BLaER1 treated with 17β-estradiol and CSF1 and Interleukin-3, amounts not matched to agents 10 nM and 100 nM (cell line): Measurements from ENCODE around the gene PRAC2.

Source experiments
- H3K27ac ChIP-seq, 11 experiments: shearing (Covaris generic); formaldehyde crosslinking; 2 replicates each; pipeline ENCODE4 v1.8.1; 2022
- H3K27me3 ChIP-seq, 11 experiments: shearing (Covaris generic); formaldehyde crosslinking; 2 replicates each; pipeline ENCODE4 v1.8.1; 2022
- H3K36me3 ChIP-seq, 11 experiments: shearing (Covaris generic); formaldehyde crosslinking; 2 replicates each; pipeline ENCODE4 v1.8.1; 2022
- H3K4me1 ChIP-seq, 10 experiments: shearing (Covaris generic); formaldehyde crosslinking; 2 replicates each; pipeline ENCODE4 v1.8.1; 2022
- H3K4me2 ChIP-seq, 11 experiments: shearing (Covaris generic); formaldehyde crosslinking; 2 replicates each; pipeline ENCODE4 v1.8.1; 2022
- H3K4me3 ChIP-seq, 10 experiments: shearing (Covaris generic); formaldehyde crosslinking; 2 replicates each; pipeline ENCODE4 v1.8.1; 2022
- H3K9ac ChIP-seq, 11 experiments: shearing (Covaris generic); formaldehyde crosslinking; 2 replicates each; pipeline ENCODE4 v1.8.1; 2022
- H3K9me3 ChIP-seq, 11 experiments: shearing (Covaris generic); formaldehyde crosslinking; replicated peaks in 1 of 11; 2 replicates each; pipeline ENCODE4 v1.8.1; 2022
- H4K20me1 ChIP-seq, 11 experiments: shearing (Covaris generic); formaldehyde crosslinking; 2 replicates each; pipeline ENCODE4 v1.8.1; 2022
- Cebpa-rat ChIP-seq, 11 experiments: shearing (Covaris generic); IDR thresholded peaks; 2 replicates each; pipeline ENCODE4 v1.8.1; 2022

Gene PRAC2

DNA sequence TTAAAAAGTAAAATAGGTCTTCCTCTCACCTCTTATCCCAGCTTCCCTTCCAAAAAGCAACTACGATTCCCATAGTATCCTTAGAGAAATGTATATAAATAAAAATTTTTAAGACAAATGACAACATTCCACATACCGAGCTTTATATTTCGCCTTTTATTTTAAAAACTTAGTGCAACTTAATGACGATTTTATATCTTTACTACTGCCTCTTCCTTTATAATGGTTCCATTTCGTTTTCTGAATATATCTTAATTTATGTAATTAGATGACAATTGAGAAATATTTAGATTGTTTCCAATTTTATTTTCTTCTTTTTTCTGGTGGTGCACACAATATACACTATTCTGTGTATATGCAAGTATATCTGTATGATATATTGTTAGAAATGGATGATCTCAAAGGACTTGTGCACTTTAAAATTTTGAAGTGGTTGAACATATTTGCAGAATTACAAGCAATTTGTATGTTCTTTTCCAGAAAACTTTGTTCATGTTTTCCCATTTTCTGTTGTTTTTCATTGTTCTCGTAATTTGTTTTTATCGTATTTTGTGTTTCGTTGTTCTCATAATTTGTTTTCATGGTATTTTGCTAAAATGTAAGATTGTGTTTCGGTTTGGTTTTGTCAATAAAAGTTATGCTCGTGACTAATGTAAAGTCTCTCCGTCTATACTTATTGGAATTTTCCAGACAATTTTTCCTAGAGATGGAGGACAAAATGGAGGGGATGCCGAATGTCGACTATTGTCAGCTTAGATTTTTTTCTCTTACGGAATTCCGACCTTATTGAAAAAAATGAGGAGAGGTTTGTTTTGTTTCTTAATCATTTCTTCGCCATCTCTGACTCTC is 26.0 kb downstream of the PRAC2 start:
- Histone ChIP-seq H3K27ac (no peak overlapping the region), H3K9me3 (no peaks in the 10 kb centered on the region; a peak in 1 of 22 replicates), H3K27me3 (peaks cover 100% of the 10 kb centered on the region in 11 experiments), H3K4me1 (peaks cover 0 to 25% (median 0%) of the 10 kb centered on the region in 10 experiments; a peak in 7 of 20 replicates), H3K4me3 (no peak overlapping the region), H4K20me1 (peaks cover 0 to 98% (median 81%) of the 10 kb centered on the region in 11 experiments; a peak in 19 of 22 replicates), H3K4me2 (no peak overlapping the region), H3K9ac (no peak overlapping the region), H3K36me3 (no peaks in the 10 kb centered on the region)
- TF ChIP-seq Cebpa-rat (IDR thresholded peaks at IDR 0.05) = no peak

- Histone ChIP-seq H3K9ac (no peak overlapping the region), H3K4me3 (no peak overlapping the region), H3K27me3 (peaks cover 100% of the 10 kb centered on the region in 11 experiments), H4K20me1 (peaks cover 0 to 99% (median 89%) of the 10 kb centered on the region in 11 experiments; a peak in 19 of 22 replicates), H3K9me3 (peaks cover 0 to 8% (median 0%) of the 10 kb centered on the region in 11 experiments; a peak in 6 of 22 replicates), H3K4me1 (peaks cover 0 to 34% (median 0%) of the 10 kb centered on the region in 10 experiments; a peak in 7 of 20 replicates), H3K4me2 (no peak overlapping the region), H3K36me3 (no peaks in the 10 kb centered on the region), H3K27ac (no peak overlapping the region)
- no peak for TF ChIP-seq Cebpa-rat (IDR thresholded peaks at IDR 0.05)
Observed at GRCh38 chr17:48749621-48750553, 26.9 kb downstream of the PRAC2 start.

- no peak overlapping the region for H3K9ac ChIP-seq
- H3K4me2 ChIP-seq = no peak overlapping the region
Observed at GRCh38 chr17:48751172-48751571, 28.2 kb downstream of the PRAC2 start.

DNA sequence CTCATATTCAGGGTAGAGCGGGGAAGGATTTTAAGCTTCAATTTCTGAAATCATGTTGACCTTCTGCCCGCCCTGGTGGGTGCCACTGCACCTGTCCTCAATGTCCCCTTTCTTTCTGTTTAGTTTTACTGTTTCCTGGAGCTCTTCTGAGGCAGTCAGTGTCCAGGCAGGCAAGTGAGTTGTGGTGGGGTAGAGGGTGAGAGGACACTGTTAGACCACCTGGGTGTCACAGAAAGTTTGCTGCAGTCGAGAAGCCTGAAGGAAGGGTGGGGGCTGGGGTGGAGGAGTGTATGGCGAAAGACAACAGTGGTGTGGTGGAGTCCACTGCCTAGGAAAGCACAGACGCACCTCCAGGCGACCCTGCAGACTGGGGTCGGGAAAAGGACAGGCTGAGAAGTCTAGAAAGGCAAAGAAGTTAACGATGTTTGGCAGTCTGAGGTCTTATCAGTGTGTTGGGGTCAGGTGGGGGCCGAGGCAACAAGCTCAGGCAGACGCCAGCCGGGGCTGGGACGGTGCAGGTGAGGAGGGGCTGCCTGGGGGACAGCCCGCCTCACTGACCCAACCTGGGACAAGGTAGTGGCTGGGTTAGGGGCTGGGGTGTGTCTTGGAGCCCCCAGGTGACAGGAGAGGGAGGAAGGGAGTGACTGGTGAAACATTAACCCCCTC is 28.9 kb downstream of the PRAC2 start:
- H3K27me3 ChIP-seq = peaks cover 100% of the 10 kb centered on the region in 11 experiments
- peaks cover 0 to 83% (median 76%) of the 10 kb centered on the region in 11 experiments; a peak in 19 of 22 replicates for H4K20me1 ChIP-seq
- H3K9ac ChIP-seq = no peak overlapping the region
- peaks cover 0 to 42% (median 1%) of the 10 kb centered on the region in 10 experiments; a peak in 9 of 20 replicates for H3K4me1 ChIP-seq
- no peak overlapping the region for H3K27ac ChIP-seq
- no peak for TF ChIP-seq Cebpa-rat (IDR thresholded peaks at IDR 0.05)
- H3K4me3 ChIP-seq = no peak overlapping the region
- peaks cover 0 to 8% (median 0%) of the 10 kb centered on the region in 11 experiments; a peak in 6 of 22 replicates for H3K9me3 ChIP-seq
- H3K4me2 ChIP-seq = no peak overlapping the region
- H3K36me3 ChIP-seq = no peaks in the 10 kb centered on the region

More at GRCh38 chr17:48751172-48751571, 28.2 kb downstream of the PRAC2 start:
- Histone ChIP-seq H3K4me3 (no peak overlapping the region), H3K9me3 (peaks cover 0 to 8% (median 0%) of the 10 kb centered on the region in 11 experiments; a peak in 6 of 22 replicates), H4K20me1 (peaks cover 0 to 90% (median 82%) of the 10 kb centered on the region in 11 experiments; a peak in 19 of 22 replicates), H3K27me3 (peaks cover 100% of the 10 kb centered on the region in 11 experiments), H3K36me3 (no peaks in the 10 kb centered on the region), H3K27ac (no peak overlapping the region), H3K4me1 (peaks cover 0 to 35% (median 0%) of the 10 kb centered on the region in 10 experiments; a peak in 7 of 20 replicates)
- TF ChIP-seq Cebpa-rat (IDR thresholded peaks at IDR 0.05) = no peak

DNA sequence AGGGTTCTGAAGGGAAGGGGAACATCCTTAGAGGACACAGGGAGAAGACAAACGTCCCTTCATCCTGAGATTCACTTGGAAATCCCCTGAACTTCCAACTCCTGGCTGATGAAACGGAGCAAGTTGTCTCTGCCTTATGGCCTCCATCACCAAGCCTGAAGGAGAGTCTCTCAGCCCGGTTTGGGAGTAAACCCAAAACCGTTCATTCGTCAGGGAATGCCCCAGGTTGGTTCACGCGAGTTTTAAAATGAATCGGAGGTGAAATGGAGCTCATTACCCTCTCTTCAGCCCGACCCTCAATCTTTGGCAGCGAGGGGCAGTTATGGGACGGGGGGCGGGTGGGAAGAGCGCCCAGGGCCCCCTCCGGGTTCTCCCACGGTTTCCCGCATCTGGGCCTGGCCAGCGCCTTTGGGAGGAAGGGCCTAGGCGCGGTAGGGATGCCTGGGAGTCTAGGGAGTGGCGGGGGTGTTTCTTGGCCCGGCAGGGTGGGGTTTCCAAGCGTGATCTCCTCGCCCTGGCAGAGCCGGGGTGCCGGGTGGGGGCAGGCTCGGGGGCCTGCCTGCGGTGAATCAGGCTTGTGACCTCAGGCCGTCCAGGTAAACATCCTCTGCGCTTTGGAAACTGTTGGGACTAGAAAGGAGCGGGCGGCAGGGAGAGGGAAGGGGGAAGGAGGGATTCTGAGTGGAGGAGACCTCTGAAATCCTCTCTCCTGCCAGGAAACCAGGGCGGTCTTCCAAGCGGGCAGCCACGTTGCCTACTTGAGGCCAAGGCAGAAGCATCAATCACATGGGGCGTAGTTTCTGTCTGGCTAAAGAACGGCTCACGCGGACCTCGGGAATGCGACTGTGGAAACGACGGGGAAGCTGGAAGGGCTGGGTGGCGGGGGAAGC is 29.7 kb downstream of the PRAC2 start:
- no peak for TF ChIP-seq Cebpa-rat (IDR thresholded peaks at IDR 0.05)
- H3K4me1 ChIP-seq = peaks cover 0 to 45% (median 4%) of the 10 kb centered on the region in 10 experiments; a peak in 10 of 20 replicates
- peaks cover 0 to 8% (median 0%) of the 10 kb centered on the region in 11 experiments; a peak in 6 of 22 replicates for H3K9me3 ChIP-seq
- no peak overlapping the region for H3K4me2 ChIP-seq
- H3K27me3 ChIP-seq = peaks cover 97 to 100% (median 100%) of the 10 kb centered on the region in 11 experiments
- no peak overlapping the region for H3K4me3 ChIP-seq
- no peak overlapping the region for H3K27ac ChIP-seq
- H3K9ac ChIP-seq = no peak overlapping the region
- no peaks in the 10 kb centered on the region for H3K36me3 ChIP-seq
- peaks cover 0 to 75% (median 68%) of the 10 kb centered on the region in 11 experiments; a peak in 18 of 22 replicates for H4K20me1 ChIP-seq

GRCh38 chr17:48753794-48754499 is 31.0 kb downstream of the PRAC2 start:
- TF ChIP-seq Cebpa-rat (IDR thresholded peaks at IDR 0.05) = no peak
- Histone ChIP-seq H3K9ac (no peak overlapping the region), H3K36me3 (no peaks in the 10 kb centered on the region), H3K4me2 (peak overlapping the region in 3 of 11 experiments; percentile 27 to 75 (median 73); a peak in 5 of 22 replicates), H3K27me3 (peaks cover 92 to 100% (median 100%) of the 10 kb centered on the region in 11 experiments), H3K27ac (no peak overlapping the region), H3K4me3 (no peak overlapping the region; a peak in 1 of 20 replicates), H3K9me3 (peaks cover 0 to 8% (median 0%) of the 10 kb centered on the region in 11 experiments; a peak in 6 of 22 replicates), H4K20me1 (peaks cover 0 to 63% (median 58%) of the 10 kb centered on the region in 11 experiments; a peak in 17 of 22 replicates), H3K4me1 (peaks cover 0 to 49% (median 4%) of the 10 kb centered on the region in 10 experiments; a peak in 10 of 20 replicates)
